LNCaP clone FGC (cell line): Measurements from ENCODE around the gene XPR1.
A peak's percentile ranks its signal among the peaks of the same experiment; 100 is the strongest.

ENCODE experiments used
- DNase-seq: peaks from one replicate; pipeline ENCODE4 v3.0.0-alpha.2; 2011; ENCODE audit warnings: low read depth
- H3K4me3 ChIP-seq: 2 replicates; pipeline ENCODE4 v1.5.1; 2011; ENCODE audit warnings: mild to moderate bottlenecking, low read depth, low read length, control low read depth
- CTCF ChIP-seq: IDR thresholded peaks from 2 replicates; pipeline ENCODE4 v1.5.1; 2012; ENCODE audit warnings: mild to moderate bottlenecking; ENCODE audit not compliant: control insufficient read depth, insufficient read depth; ENCODE audit errors: extremely low read depth

The XPR1 gene

GRCh38 chr1:180881806-180882509 lies 250.1 kb downstream of the XPR1 start:
- DNase-seq = no peak
- peak; percentile 62 for TF ChIP-seq CTCF

GRCh38 chr1:180884588-180885300 lies 252.9 kb downstream of the XPR1 start:
- no peak for DNase-seq
- H3K4me3 ChIP-seq = no peak overlapping the region
- TF ChIP-seq CTCF = no peak

More at GRCh38 chr1:180881806-180882509, 250.1 kb downstream of the XPR1 start:
- H3K4me3 ChIP-seq = no peak overlapping the region

GRCh38 chr1:180886338-180886737 lies 254.5 kb downstream of the XPR1 start:
- no peak overlapping the region for H3K4me3 ChIP-seq
- TF ChIP-seq CTCF = no peak
- DNase-seq = no peak

- no peak overlapping the region for H3K4me3 ChIP-seq
- no peak for TF ChIP-seq CTCF
- DNase-seq = no peak
Observed at GRCh38 chr1:180887841-180888240, 256.0 kb downstream of the XPR1 start.

- no peak for DNase-seq
- no peak for TF ChIP-seq CTCF
- no peak overlapping the region for H3K4me3 ChIP-seq
Observed at GRCh38 chr1:180888870-180889269, 257.0 kb downstream of the XPR1 start.

- TF ChIP-seq CTCF = no peak
- DNase-seq = no peak
- no peak overlapping the region for H3K4me3 ChIP-seq
Observed at GRCh38 chr1:180889325-180889724, 257.5 kb downstream of the XPR1 start.
